HepG2 (cell line): Measurements from ENCODE around the gene CCDC201. TPM values are rescaled to one million over a fixed set of nuclear protein-coding genes. Genes with fewer than 3 reads are reported as not detected.
A peak's percentile ranks its signal among the peaks of the same experiment; 100 is the strongest.

Experiments
- GABPA ChIP-seq, 2 experiments: IDR thresholded peaks; 2 replicates each; pipeline ENCODE4 v1.6.1; 2011 to 2016; ENCODE audit warnings: low read depth in 2 of 2, low read length in 1 of 2, missing biosample characterization in 1 of 2, missing genetic modification characterization in 1 of 2
- HNRNPK ChIP-seq: fragments of 200-400 bp; formaldehyde crosslinking; IDR thresholded peaks from 2 replicates; pipeline ENCODE4 v1.6.1; 2018; ENCODE audit warnings: low read length, low read depth, moderate library complexity, mild to moderate bottlenecking; ENCODE audit not compliant: poor library complexity, severe bottlenecking
- HOXA3 ChIP-seq: sonication (generic); formaldehyde crosslinking; IDR thresholded peaks from 2 replicates; pipeline ENCODE4 v1.5.0; 2020; ENCODE audit warnings: missing genetic modification reagents
- KDM4B ChIP-seq: sonication (generic); formaldehyde crosslinking; IDR thresholded peaks from 2 replicates; pipeline ENCODE4 v1.4.0; 2020; ENCODE audit warnings: missing genetic modification reagents
- MAZ ChIP-seq, 2 experiments: sonication (generic) in 1 of 2; formaldehyde crosslinking in 1 of 2; IDR thresholded peaks; 2 replicates each; pipeline versions ENCODE4 v1.5.0 to v1.6.1; 2012 to 2020; ENCODE audit warnings: low read depth in 2 of 2, mild to moderate bottlenecking in 2 of 2, borderline replicate concordance in 1 of 2, improper control_type of control experiment in 1 of 2, low read length in 1 of 2, missing genetic modification reagents in 1 of 2, moderate library complexity in 1 of 2
- MIXL1 ChIP-seq: IDR thresholded peaks from 2 replicates; pipeline ENCODE4 v1.6.1; 2016
- NAIF1 ChIP-seq: sonication (generic); formaldehyde crosslinking; IDR thresholded peaks from 2 replicates; pipeline ENCODE4 v1.5.0; 2020; ENCODE audit warnings: mild to moderate bottlenecking, missing genetic modification reagents, borderline replicate concordance
- NFE2L1 ChIP-seq: sonication (generic); formaldehyde crosslinking; IDR thresholded peaks from 2 replicates; pipeline ENCODE4 v1.4.0; 2020; ENCODE audit warnings: missing genetic modification reagents, mild to moderate bottlenecking, borderline replicate concordance
- RNF2 ChIP-seq: fragments of 450-650 bp; conservative IDR thresholded peaks from 2 replicates; pipeline ENCODE4 v1.6.1; 2016; ENCODE audit warnings: low read depth
- SAFB2 ChIP-seq: sonication (generic); formaldehyde crosslinking; IDR thresholded peaks from 2 replicates; pipeline ENCODE4 v1.5.1; 2020; ENCODE audit warnings: missing genetic modification reagents, low read depth, mild to moderate bottlenecking, borderline replicate concordance
- STAG1 ChIP-seq: sonication (generic); formaldehyde crosslinking; IDR thresholded peaks from 2 replicates; pipeline ENCODE4 v1.4.0; 2020; ENCODE audit warnings: missing genetic modification reagents
- SYNCRIP ChIP-seq: fragments of 200-400 bp; formaldehyde crosslinking; IDR thresholded peaks from 2 replicates; pipeline ENCODE4 v1.6.1; 2018; ENCODE audit warnings: mild to moderate bottlenecking, low read depth, low read length; ENCODE audit not compliant: insufficient read depth
- TAF15 ChIP-seq: fragments of 200-400 bp; formaldehyde crosslinking; IDR thresholded peaks from one replicate; pipeline ENCODE4 v1.6.1; 2018; ENCODE audit warnings: mild to moderate bottlenecking, low read depth, low read length; ENCODE audit not compliant: poor library complexity, severe bottlenecking
- TIGD3 ChIP-seq: sonication (generic); formaldehyde crosslinking; IDR thresholded peaks from 2 replicates; pipeline ENCODE4 v1.5.1; 2020; ENCODE audit warnings: mild to moderate bottlenecking, missing genetic modification reagents, borderline replicate concordance
- YY1 ChIP-seq: IDR thresholded peaks from 2 replicates; pipeline ENCODE4 v1.6.1; 2011; ENCODE audit warnings: low read length, low read depth, moderate library complexity, mild to moderate bottlenecking; ENCODE audit not compliant: insufficient read depth, insufficient replicate concordance
- ZBTB7A ChIP-seq: sonication (generic); formaldehyde crosslinking; IDR thresholded peaks from 2 replicates; pipeline ENCODE4 v1.8.0; 2022; ENCODE audit warnings: mild to moderate bottlenecking, missing genetic modification reagents
- ZMAT3 ChIP-seq: sonication (generic); formaldehyde crosslinking; conservative IDR thresholded peaks from 2 replicates; pipeline ENCODE4 v1.7.0; 2021; ENCODE audit warnings: missing genetic modification reagents
- ZNF121 ChIP-seq: sonication (generic); formaldehyde crosslinking; IDR thresholded peaks from 2 replicates; pipeline ENCODE4 v1.5.0; 2020; ENCODE audit warnings: mild to moderate bottlenecking, missing genetic modification reagents
- ZNF138 ChIP-seq: sonication (generic); formaldehyde crosslinking; IDR thresholded peaks from 2 replicates; pipeline ENCODE4 v1.5.0; 2020; ENCODE audit warnings: mild to moderate bottlenecking, low read depth, missing genetic modification reagents
- ZNF18 ChIP-seq: sonication (generic); formaldehyde crosslinking; IDR thresholded peaks from 2 replicates; pipeline ENCODE4 v1.8.0; 2022; ENCODE audit warnings: mild to moderate bottlenecking, missing genetic modification reagents; ENCODE audit not compliant: insufficient replicate concordance
- ZNF20 ChIP-seq: sonication (generic); formaldehyde crosslinking; IDR thresholded peaks from 2 replicates; pipeline ENCODE4 v1.4.0; 2020; ENCODE audit warnings: mild to moderate bottlenecking, moderate library complexity, missing genetic modification reagents
- ZNF605 ChIP-seq: sonication (generic); formaldehyde crosslinking; IDR thresholded peaks from 2 replicates; pipeline ENCODE4 v1.8.0; 2022; ENCODE audit warnings: mild to moderate bottlenecking, missing genetic modification reagents
- ZSCAN12 ChIP-seq: sonication (generic); formaldehyde crosslinking; IDR thresholded peaks from 2 replicates; pipeline ENCODE4 v1.9.0; 2021; ENCODE audit warnings: mild to moderate bottlenecking, missing genetic modification reagents
- ZSCAN5A ChIP-seq: sonication (generic); formaldehyde crosslinking; IDR thresholded peaks from 2 replicates; pipeline ENCODE4 v1.8.0; 2022; ENCODE audit warnings: mild to moderate bottlenecking, missing genetic modification reagents, borderline replicate concordance
- polyA plus RNA-seq, 8 experiments: library from polyadenylated mRNA; depleted of rRNA in 3 of 8; stranded (reverse) in 7 of 8; unstranded in 1 of 8; fragments of >200 nt; fragmentation: Illumina TruSeq in 4 of 8; extraction: Trizol in 4 of 8; gene quantifications; 2 replicates each; pipeline versions ENCODE4 v1.2.1 to v1.2.3, GENCODE V29; 2011 to 2016; ENCODE audit warnings: low read depth in 4 of 8, missing spikeins in 1 of 8, mixed read lengths in 1 of 8; ENCODE audit not compliant: insufficient read depth in 1 of 8
- total RNA-seq, 5 experiments: library from RNA; depleted of rRNA; stranded (reverse); fragments of >200 nt; fragmentation: Illumina TruSeq; extraction: Trizol; gene quantifications; 2 replicates each; pipeline ENCODE4 v1.2.3, GENCODE V29; 2016; ENCODE audit warnings: low read depth in 1 of 5
- TF ChIP-seq, protein P1 (sequence below): IDR thresholded peaks from 2 replicates; pipeline ENCODE4 v1.6.1; 2016

The CCDC201 gene
- total and polyA plus RNA-seq, 2 of the 13 experiments (the other 11 are each of a cell fraction or from before 2014, with no cell fraction given), result 0.92 TPM; not detected in 1

DNA sequence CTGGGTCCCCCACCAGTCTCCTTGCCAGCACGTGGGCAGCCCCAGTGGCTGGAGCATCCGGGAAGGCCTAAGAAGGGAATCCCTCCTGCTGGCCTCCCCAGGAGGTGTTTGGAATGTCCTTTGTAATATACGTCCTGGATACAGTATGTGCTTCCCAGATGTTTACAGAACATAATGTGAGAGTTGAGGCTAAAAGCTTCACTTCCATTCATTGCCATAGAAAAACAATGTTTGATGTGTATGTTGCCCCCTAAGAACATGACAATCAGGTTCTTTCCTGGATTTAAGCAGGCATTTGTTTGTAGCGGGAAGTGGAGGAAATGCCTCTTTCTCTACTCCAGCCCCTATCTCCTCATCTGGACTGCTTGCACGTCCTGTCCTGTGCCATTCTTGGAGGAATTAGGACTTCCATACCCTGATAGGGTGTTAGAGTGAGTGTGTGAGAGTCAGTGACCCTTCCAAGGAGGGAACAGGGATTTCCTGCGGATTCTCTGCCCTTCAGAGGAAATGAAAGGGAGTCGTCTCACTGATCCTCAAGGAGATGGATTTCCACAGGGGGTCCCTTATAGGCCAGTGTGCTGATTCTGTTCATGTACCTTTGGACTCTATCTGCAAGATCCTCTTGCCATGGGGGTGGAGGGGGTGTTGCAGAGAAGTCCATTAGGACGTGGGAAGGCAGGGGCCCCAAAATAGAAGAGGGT is 16.6 kb upstream of the CCDC201 start (continued):
- TF ChIP-seq TIGD3 (no peak), HOXA3 (no peak), ZNF138 (CRISPR knock-in tag) (no peak), ZSCAN12 (CRISPR knock-in tag) (no peak), RNF2 (no peak), ZBTB7A (CRISPR knock-in tag) (no peak), MIXL1 (peak; percentile 14; the same call in 1 of the 2 replicates), MAZ (IDR thresholded peaks at IDR 0.05; ENCODE audit: borderline replicate concordance, low read depth, low read length) (no peak), MAZ (CRISPR knock-in tag; IDR thresholded peaks at IDR 0.05; ENCODE audit: low read depth) (peak; percentile 10), ZMAT3 (peak; percentile 45; the same call in 1 of the 2 replicates), ZNF18 (CRISPR knock-in tag) (no peak), TAF15 (no peak), STAG1 (CRISPR knock-in tag) (no peak), SAFB2 (CRISPR knock-in tag) (no peak; the same call in 1 of the 2 replicates), HNRNPK (no peak), ZNF20 (no peak), KDM4B (no peak), SYNCRIP (no peak), ZNF121 (CRISPR knock-in tag) (no peak), NFE2L1 (CRISPR knock-in tag) (no peak), ZNF605 (CRISPR knock-in tag) (0 out of 2 replicates have a peak, but pooled peaks have one; percentile 4), GABPA (IDR thresholded peaks at IDR 0.05; ENCODE audit: low read depth, low read length) (no peak), GABPA (CRISPR knock-in tag; IDR thresholded peaks at IDR 0.05; ENCODE audit: low read depth) (no peak), YY1 (no peak), ZSCAN5A (CRISPR knock-in tag) (no peak), NAIF1 (CRISPR knock-in tag) (no peak)
- TF ChIP-seq, protein P1, sequence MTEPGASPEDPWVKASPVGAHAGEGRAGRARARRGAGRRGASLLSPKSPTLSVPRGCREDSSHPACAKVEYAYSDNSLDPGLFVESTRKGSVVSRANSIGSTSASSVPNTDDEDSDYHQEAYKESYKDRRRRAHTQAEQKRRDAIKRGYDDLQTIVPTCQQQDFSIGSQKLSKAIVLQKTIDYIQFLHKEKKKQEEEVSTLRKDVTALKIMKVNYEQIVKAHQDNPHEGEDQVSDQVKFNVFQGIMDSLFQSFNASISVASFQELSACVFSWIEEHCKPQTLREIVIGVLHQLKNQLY (CRISPR knock-in tag), result no peak
